ENCODE data around the gene SPTBN1. TPM values are rescaled to one million over a fixed set of nuclear protein-coding genes. Genes with fewer than 3 reads are reported as not detected.

SPTBN1 gene
- total and polyA plus RNA-seq, 2 experiments from 2014 or later = 58.1 to 204 TPM

DNA sequence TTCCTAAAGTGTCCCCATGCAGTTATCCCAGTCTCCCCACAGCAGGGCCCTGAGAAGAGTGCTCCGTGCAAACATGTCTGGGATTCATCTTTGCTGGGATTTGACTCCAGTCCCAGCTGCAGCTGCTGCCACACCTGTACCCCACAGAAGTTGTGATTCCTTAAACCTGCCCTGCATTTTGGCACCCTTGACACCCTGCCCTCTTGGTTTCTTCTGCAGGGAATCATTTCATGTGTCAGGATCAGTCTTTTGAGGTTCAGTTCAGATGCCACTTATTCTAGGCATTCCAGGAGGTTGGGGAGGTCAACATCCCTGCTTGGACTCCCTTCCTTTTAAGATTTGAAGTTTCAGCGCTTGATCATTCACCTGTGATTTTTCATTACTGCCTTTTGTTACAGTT lies 108.3 kb downstream of the SPTBN1 start (continued):
- TF ChIP-seq, protein P1, sequence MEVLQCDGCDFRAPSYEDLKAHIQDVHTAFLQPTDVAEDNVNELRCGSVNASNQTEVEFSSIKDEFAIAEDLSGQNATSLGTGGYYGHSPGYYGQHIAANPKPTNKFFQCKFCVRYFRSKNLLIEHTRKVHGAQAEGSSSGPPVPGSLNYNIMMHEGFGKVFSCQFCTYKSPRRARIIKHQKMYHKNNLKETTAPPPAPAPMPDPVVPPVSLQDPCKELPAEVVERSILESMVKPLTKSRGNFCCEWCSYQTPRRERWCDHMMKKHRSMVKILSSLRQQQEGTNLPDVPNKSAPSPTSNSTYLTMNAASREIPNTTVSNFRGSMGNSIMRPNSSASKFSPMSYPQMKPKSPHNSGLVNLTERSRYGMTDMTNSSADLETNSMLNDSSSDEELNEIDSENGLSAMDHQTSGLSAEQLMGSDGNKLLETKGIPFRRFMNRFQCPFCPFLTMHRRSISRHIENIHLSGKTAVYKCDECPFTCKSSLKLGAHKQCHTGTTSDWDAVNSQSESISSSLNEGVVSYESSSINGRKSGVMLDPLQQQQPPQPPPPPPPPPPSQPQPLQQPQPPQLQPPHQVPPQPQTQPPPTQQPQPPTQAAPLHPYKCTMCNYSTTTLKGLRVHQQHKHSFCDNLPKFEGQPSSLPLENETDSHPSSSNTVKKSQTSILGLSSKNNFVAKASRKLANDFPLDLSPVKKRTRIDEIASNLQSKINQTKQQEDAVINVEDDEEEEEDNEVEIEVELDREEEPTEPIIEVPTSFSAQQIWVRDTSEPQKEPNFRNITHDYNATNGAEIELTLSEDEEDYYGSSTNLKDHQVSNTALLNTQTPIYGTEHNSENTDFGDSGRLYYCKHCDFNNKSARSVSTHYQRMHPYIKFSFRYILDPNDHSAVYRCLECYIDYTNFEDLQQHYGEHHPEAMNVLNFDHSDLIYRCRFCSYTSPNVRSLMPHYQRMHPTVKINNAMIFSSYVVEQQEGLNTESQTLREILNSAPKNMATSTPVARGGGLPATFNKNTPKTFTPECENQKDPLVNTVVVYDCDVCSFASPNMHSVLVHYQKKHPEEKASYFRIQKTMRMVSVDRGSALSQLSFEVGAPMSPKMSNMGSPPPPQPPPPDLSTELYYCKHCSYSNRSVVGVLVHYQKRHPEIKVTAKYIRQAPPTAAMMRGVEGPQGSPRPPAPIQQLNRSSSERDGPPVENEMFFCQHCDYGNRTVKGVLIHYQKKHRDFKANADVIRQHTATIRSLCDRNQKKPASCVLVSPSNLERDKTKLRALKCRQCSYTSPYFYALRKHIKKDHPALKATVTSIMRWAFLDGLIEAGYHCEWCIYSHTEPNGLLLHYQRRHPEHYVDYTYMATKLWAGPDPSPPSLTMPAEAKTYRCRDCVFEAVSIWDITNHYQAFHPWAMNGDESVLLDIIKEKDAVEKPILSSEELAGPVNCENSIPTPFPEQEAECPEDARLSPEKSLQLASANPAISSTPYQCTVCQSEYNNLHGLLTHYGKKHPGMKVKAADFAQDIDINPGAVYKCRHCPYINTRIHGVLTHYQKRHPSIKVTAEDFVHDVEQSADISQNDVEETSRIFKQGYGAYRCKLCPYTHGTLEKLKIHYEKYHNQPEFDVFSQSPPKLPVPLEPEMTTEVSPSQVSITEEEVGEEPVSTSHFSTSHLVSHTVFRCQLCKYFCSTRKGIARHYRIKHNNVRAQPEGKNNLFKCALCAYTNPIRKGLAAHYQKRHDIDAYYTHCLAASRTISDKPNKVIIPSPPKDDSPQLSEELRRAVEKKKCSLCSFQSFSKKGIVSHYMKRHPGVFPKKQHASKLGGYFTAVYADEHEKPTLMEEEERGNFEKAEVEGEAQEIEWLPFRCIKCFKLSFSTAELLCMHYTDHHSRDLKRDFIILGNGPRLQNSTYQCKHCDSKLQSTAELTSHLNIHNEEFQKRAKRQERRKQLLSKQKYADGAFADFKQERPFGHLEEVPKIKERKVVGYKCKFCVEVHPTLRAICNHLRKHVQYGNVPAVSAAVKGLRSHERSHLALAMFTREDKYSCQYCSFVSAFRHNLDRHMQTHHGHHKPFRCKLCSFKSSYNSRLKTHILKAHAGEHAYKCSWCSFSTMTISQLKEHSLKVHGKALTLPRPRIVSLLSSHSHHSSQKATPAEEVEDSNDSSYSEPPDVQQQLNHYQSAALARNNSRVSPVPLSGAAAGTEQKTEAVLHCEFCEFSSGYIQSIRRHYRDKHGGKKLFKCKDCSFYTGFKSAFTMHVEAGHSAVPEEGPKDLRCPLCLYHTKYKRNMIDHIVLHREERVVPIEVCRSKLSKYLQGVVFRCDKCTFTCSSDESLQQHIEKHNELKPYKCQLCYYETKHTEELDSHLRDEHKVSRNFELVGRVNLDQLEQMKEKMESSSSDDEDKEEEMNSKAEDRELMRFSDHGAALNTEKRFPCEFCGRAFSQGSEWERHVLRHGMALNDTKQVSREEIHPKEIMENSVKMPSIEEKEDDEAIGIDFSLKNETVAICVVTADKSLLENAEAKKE (CRISPR knock-in tag; IDR thresholded peaks at IDR 0.05) = no peak
- TF ChIP-seq CREB1 (CRISPR knock-in tag; IDR thresholded peaks at IDR 0.05; ENCODE audit: low read depth) = no peak

DNA sequence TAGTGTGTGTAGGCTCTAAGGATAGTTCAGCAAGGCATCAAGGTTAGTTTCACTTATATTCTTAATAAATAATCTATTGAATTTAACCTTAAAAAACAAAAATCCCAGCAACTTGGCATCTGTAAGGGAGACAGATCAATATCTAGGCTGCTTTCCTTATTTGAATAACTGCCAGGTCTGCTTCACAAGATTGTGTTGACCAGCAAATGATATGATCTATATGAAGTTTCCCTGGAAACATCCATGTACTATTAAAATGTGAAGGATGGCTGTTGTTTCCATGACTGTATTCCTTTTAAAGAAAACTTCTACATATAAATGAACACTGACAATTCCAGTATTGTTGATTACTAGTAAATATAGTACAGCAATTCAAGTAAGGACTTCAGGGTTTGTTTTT lies 109.4 kb downstream of the SPTBN1 start:
- peaks cover 69% of the 10 kb centered on the region for H3K4me1 Mint-ChIP-seq
- no peaks in the 10 kb centered on the region for H3K36me3 ChIP-seq (ENCODE audit: insufficient read depth)
- peaks cover 1% of the 10 kb centered on the region for H3K27me3 Mint-ChIP-seq (ENCODE audit: insufficient read depth, low read depth, poor library complexity)
- no peaks in the 10 kb centered on the region; the same call in 2 of the 3 replicates for H3K9me3 Mint-ChIP-seq
- no peak overlapping the region for H3K4me3 Mint-ChIP-seq
- no peak overlapping the region for H2AFZ ChIP-seq
- no peak overlapping the region for H3K4me2 ChIP-seq
- no peaks in the 10 kb centered on the region for H3K27me3 ChIP-seq (ENCODE audit: insufficient read depth)
- 0 out of 3 replicates have a peak, but pooled peaks cover 3% of the 10 kb centered on the region for H3K36me3 Mint-ChIP-seq (ENCODE audit: low read depth)
- no peak overlapping the region; the same call in 1 of the 2 replicates for H3K27ac ChIP-seq (ENCODE audit: low read depth)
- H3K4me3 ChIP-seq = no peak overlapping the region
- ATAC-seq (no peak), DNase-seq (ENCODE audit: low spot score) (no peak)
- no peaks in the 10 kb centered on the region for H3K9me2 ChIP-seq (ENCODE audit: insufficient read depth)
- no peaks in the 10 kb centered on the region for H3F3A ChIP-seq (replicated peaks; ENCODE audit: low read depth)
- H3K4me1 ChIP-seq (ENCODE audit: insufficient read depth) = peaks cover 54% of the 10 kb centered on the region
- H3K27ac Mint-ChIP-seq = no peak overlapping the region
- peaks cover 56% of the 10 kb centered on the region for H4K20me1 ChIP-seq (replicated peaks; ENCODE audit: insufficient read depth)
- peaks cover 100% of the 10 kb centered on the region for H3K79me2 ChIP-seq (replicated peaks; ENCODE audit: insufficient read depth)
- TF ChIP-seq, protein P2, sequence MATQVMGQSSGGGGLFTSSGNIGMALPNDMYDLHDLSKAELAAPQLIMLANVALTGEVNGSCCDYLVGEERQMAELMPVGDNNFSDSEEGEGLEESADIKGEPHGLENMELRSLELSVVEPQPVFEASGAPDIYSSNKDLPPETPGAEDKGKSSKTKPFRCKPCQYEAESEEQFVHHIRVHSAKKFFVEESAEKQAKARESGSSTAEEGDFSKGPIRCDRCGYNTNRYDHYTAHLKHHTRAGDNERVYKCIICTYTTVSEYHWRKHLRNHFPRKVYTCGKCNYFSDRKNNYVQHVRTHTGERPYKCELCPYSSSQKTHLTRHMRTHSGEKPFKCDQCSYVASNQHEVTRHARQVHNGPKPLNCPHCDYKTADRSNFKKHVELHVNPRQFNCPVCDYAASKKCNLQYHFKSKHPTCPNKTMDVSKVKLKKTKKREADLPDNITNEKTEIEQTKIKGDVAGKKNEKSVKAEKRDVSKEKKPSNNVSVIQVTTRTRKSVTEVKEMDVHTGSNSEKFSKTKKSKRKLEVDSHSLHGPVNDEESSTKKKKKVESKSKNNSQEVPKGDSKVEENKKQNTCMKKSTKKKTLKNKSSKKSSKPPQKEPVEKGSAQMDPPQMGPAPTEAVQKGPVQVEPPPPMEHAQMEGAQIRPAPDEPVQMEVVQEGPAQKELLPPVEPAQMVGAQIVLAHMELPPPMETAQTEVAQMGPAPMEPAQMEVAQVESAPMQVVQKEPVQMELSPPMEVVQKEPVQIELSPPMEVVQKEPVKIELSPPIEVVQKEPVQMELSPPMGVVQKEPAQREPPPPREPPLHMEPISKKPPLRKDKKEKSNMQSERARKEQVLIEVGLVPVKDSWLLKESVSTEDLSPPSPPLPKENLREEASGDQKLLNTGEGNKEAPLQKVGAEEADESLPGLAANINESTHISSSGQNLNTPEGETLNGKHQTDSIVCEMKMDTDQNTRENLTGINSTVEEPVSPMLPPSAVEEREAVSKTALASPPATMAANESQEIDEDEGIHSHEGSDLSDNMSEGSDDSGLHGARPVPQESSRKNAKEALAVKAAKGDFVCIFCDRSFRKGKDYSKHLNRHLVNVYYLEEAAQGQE (IDR thresholded peaks at IDR 0.05; ENCODE audit: unreplicated experiment) = no peak
- TF ChIP-seq STAT1 (IDR thresholded peaks at IDR 0.05; ENCODE audit: unreplicated experiment) = no peak
- TF ChIP-seq POLR2AphosphoS5 (IDR thresholded peaks at IDR 0.05; ENCODE audit: low read depth) = no peak
- TF ChIP-seq, protein P3, sequence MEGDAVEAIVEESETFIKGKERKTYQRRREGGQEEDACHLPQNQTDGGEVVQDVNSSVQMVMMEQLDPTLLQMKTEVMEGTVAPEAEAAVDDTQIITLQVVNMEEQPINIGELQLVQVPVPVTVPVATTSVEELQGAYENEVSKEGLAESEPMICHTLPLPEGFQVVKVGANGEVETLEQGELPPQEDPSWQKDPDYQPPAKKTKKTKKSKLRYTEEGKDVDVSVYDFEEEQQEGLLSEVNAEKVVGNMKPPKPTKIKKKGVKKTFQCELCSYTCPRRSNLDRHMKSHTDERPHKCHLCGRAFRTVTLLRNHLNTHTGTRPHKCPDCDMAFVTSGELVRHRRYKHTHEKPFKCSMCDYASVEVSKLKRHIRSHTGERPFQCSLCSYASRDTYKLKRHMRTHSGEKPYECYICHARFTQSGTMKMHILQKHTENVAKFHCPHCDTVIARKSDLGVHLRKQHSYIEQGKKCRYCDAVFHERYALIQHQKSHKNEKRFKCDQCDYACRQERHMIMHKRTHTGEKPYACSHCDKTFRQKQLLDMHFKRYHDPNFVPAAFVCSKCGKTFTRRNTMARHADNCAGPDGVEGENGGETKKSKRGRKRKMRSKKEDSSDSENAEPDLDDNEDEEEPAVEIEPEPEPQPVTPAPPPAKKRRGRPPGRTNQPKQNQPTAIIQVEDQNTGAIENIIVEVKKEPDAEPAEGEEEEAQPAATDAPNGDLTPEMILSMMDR (conservative IDR thresholded peaks at IDR 0.05; ENCODE audit: low read depth in 2 of 2) = no peak
- TF ChIP-seq JUNB (IDR thresholded peaks at IDR 0.05; ENCODE audit: unreplicated experiment) = no peak
- TF ChIP-seq CREB1 (CRISPR knock-in tag; IDR thresholded peaks at IDR 0.05; ENCODE audit: low read depth) = no peak
- no peak for TF ChIP-seq EZH2 (IDR thresholded peaks at IDR 0.05; ENCODE audit: low read depth, unreplicated experiment)
- no peak for TF ChIP-seq NANOG (IDR thresholded peaks at IDR 0.05; ENCODE audit: borderline replicate concordance)

Measured in GM23338 (cell line).